C4-2B (cell line): ENCODE data around the gene EVA1C.
"Not testable (repeated sequence)": the region's sequence is repeated elsewhere in the genome, so short reads cannot be mapped to it uniquely, and the experiment has no call there.

Experiments used
- CTCF ChIP-seq: fragments of 450-650 bp; conservative IDR thresholded peaks from 2 replicates; pipeline ENCODE4 v1.5.1; 2017; ENCODE audit warnings: mild to moderate bottlenecking
- ZFX ChIP-seq: fragments of 450-650 bp; IDR thresholded peaks from 2 replicates; pipeline ENCODE4 v1.6.1; 2017

GRCh38 chr21:32462564-32462963, 50.1 kb downstream of the EVA1C start:
- not testable (repeated sequence) for TF ChIP-seq CTCF, ZFX
